ENCODE data around the gene NCOA1.
"Not testable (repeated sequence)": the region's sequence is repeated elsewhere in the genome, so short reads cannot be mapped to it uniquely, and the experiment has no call there.

The NCOA1 gene

GRCh38 chr2:24541621-24542020 lies 50.6 kb downstream of the NCOA1 start:
- DNase-seq = no peak

GRCh38 chr2:24542269-24542872 lies 51.3 kb downstream of the NCOA1 start:
- no peak for DNase-seq

- DNase-seq = no peak
Measured at GRCh38 chr2:24543252-24543651, 52.2 kb downstream of the NCOA1 start.

GRCh38 chr2:24544456-24545115 lies 53.5 kb downstream of the NCOA1 start:
- DNase-seq = no peak

GRCh38 chr2:24546669-24547068 lies 55.6 kb downstream of the NCOA1 start:
- no peak for DNase-seq

- DNase-seq = no peak
Measured at GRCh38 chr2:24548058-24548457, 57.0 kb downstream of the NCOA1 start.

GRCh38 chr2:24550301-24550700 lies 59.2 kb downstream of the NCOA1 start:
- not testable (repeated sequence) for DNase-seq

GRCh38 chr2:24551016-24551415 lies 60.0 kb downstream of the NCOA1 start:
- DNase-seq = no peak

GRCh38 chr2:24552836-24553235 lies 61.8 kb downstream of the NCOA1 start:
- DNase-seq = no peak

- DNase-seq = no peak
Measured at GRCh38 chr2:24558781-24559472, 67.9 kb downstream of the NCOA1 start.

GRCh38 chr2:24559473-24560113 lies 68.5 kb downstream of the NCOA1 start:
- no peak for DNase-seq

- no peak for DNase-seq
Measured at GRCh38 chr2:24565537-24565936, 74.5 kb downstream of the NCOA1 start.

- no peak for DNase-seq
Measured at GRCh38 chr2:24566209-24566608, 75.2 kb downstream of the NCOA1 start.

- DNase-seq = no peak
Measured at GRCh38 chr2:24566630-24567029, 75.6 kb downstream of the NCOA1 start.

- DNase-seq = no peak
Measured at GRCh38 chr2:24568551-24568950, 77.5 kb downstream of the NCOA1 start.

- not testable (repeated sequence) for DNase-seq
Measured at GRCh38 chr2:24569565-24569964, 78.5 kb downstream of the NCOA1 start.

GRCh38 chr2:24570225-24570624 lies 79.2 kb downstream of the NCOA1 start:
- DNase-seq = no peak

GRCh38 chr2:24571828-24572442 lies 80.9 kb downstream of the NCOA1 start:
- DNase-seq = no peak

- no peak for DNase-seq
Measured at GRCh38 chr2:24576146-24576545, 85.1 kb downstream of the NCOA1 start.

- no peak for DNase-seq
Measured at GRCh38 chr2:24576617-24577016, 85.6 kb downstream of the NCOA1 start.

- DNase-seq = no peak
Measured at GRCh38 chr2:24577481-24577880, 86.4 kb downstream of the NCOA1 start.

- DNase-seq = no peak
Measured at GRCh38 chr2:24579053-24579803, 88.2 kb downstream of the NCOA1 start.

- DNase-seq = no peak
Measured at GRCh38 chr2:24580561-24580960, 89.5 kb downstream of the NCOA1 start.
